GM19023 (cell line): ENCODE results near the gene BTG4.

ENCODE experiments used
- ATAC-seq: cut with Tn5 transposase; IDR thresholded peaks from one replicate; pipeline ENCODE4 v1.9.1; 2021; ENCODE audit warnings: mild to moderate bottlenecking, moderate library complexity; ENCODE audit not compliant: unreplicated experiment

The BTG4 gene

DNA sequence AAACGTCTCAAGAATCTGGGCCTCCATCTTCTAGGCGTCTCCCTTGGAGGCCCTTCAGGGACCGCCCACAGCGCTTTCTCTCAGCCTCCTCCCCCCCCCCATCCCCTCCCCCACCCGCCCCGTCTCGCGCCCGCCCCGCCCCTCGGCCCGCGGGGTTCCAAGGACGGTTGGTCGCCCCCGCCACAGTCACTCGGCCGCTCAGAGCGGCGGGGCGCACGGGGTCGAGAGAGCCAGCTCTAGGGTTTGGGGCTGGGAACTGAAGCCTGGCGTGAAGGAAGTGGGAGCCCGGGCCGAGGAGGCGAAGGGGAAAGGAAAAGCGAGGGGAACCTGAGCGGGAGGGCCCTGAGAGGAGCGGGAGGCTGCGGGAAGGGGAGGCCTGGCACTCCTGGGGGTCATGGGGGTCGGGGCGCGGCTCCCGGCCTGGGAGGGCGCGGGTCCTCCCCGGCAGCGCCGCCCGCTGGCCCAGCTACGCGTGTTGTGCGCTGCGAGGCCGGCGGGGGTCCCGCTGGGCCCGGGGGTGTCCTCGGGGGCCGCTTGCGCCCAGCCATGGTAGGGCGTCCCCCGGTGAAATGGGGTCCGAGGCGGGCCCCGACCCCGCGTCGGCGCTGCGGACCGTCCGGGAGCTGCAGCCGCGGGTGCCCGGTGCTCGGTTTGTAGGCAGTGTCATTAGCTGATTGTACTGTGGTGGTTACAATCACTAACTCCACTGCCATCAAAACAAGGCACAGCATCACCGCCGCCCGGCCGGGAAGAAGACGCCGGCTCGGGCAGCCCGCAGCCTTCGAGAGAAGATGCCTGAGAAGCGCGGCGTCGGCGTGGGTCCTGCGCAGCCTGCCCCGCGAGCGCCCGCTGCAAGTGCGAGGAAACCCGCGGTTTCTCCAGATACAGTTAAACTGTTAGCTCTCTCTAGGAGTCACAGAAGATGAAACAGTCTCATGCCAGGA lies at the start of gene BTG4:
TSS of gene BTG4 (minus strand) at position 91 of the 944 bp plus-strand sequence. CDS start 13,610 bp downstream, outside the sequence.
- ATAC-seq, result peak; percentile 45

GRCh38 chr11:111561791-111562325 lies 49.7 kb upstream of the BTG4 start:
- ATAC-seq, result no peak

GRCh38 chr11:111561306-111561705 lies 49.1 kb upstream of the BTG4 start:
- ATAC-seq, result no peak

DNA sequence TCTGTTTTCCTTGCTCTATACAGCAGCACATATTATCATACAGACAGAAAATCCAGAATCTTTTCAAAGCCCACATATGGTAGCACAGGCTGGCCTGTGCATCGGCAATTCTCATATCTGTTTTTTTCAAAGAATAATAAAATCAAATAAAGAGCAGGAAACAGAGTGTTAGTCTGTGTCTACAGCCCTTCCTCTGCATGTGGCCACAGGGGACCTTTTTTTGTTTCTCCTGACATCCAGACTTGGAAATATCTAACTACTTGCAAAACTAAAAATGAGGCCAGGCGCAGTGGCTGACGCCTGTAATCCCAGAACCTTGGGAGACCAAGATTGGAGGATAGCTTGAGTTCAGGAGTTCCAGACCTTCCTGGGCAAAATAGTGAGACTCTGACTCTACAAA lies 48.6 kb upstream of the BTG4 start:
- ATAC-seq, result no peak

GRCh38 chr11:111559800-111560464 lies 47.7 kb upstream of the BTG4 start:
- ATAC-seq, result no peak

GRCh38 chr11:111557425-111558111 lies 45.4 kb upstream of the BTG4 start:
- ATAC-seq, result no peak

GRCh38 chr11:111555255-111555654 lies 43.1 kb upstream of the BTG4 start:
- no peak for ATAC-seq

DNA sequence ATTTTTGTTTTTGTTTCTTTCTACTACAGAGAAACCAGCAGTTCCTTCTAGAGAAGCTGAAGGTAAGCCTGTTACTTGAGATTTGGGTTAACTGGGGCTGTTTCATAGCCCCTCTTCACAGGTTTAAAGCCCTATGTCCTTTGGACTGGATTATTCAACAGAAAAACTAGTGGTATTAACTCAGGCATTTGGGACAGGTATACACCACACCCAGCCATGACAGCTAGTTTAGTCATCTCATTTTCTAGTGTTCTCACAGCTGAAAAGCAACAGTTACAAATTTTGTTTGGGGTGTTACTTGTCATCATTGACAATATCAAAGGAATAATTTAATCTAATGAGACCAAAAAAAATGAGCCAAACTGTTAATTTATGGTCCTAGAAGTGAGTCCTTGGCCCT lies 42.3 kb upstream of the BTG4 start:
- ATAC-seq, result no peak

DNA sequence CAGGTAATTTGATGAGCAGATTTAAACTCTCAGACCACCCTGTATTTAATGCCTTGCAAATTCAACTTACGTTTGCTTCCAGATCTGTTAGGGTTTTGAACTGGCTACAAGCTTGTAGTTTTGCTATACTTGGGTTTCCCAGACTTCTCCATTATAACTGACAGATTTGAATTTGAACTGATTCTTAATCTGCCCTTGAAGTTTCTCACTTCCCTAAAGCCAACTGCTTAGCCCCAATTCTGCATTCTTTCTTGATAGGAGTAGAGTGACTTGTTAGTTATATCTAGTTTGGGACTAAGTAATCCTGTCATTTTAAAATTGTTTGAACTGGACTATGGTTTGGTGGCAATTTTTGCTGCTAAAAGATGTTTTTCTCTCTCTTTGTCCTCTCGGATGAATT lies 38.1 kb upstream of the BTG4 start:
- no peak for ATAC-seq

DNA sequence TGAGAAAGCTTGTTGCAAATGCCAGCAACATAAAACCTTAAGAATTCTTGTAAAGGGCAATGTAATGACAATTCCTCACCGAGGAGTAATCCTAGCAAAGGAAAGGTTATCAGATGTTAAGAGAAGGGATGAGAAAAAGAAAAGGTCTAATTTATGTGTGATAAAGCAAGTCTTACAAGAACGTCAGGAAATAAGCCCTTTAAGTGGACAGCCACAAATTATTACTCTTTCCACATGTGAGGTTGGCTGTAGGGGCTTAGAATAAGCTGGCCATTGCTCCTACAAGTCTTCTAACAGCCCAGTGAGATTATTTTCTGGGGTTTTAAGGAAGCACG lies 37.6 kb upstream of the BTG4 start:
- ATAC-seq, result no peak

- ATAC-seq, result no peak
Observed at GRCh38 chr11:111549196-111549868, 37.1 kb upstream of the BTG4 start.

DNA sequence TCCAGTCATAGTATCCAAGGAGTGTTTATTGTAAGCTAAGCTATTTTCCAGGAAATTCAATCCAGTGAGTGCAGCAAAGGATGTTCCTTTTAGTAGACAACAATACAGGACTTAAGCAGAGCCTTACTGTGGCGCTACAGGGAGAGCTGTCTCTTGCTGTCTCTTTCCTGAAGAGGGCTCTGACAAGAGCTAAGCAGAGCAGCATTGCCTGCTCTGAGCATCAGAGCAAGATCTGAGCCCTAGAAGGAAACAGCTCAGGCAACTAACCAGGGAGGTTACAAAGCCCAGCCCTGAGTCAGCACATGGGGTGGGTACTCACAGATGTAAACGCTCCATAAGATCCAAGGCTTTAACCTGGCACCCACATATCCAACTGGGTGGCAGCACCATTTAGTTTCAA lies 36.3 kb upstream of the BTG4 start:
- ATAC-seq, result no peak

DNA sequence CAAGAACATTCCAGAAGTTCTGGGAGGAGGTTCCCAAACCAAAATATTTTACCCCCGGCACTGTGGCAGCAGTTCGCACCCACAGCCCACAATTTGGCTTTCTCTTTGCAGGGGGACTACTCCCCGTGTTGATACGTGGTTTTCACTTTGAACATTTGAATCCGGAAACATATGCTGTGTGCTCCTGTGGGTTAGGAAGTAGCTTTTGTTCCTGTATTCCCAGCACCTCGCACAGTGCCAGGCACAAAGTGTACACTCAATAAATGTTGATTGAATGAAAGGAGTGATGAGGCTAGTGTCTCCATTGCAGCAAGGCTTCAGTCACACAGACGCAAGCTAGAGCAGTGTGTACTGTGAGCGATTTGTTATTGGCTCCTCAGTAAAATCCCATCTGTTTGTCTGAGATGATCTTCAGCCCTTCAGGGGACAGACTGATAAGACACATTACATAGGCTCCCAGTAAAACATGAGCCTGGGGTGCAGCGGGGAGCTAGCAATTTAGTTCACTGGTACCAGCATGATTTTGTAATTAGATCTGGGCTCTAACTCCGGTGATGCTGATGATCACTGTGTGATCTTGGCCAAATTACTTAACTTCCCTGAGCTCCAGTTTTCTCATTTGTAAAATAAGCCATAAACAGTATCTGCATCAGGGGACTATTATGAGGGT lies 30.6 kb upstream of the BTG4 start:
- ATAC-seq, result no peak

DNA sequence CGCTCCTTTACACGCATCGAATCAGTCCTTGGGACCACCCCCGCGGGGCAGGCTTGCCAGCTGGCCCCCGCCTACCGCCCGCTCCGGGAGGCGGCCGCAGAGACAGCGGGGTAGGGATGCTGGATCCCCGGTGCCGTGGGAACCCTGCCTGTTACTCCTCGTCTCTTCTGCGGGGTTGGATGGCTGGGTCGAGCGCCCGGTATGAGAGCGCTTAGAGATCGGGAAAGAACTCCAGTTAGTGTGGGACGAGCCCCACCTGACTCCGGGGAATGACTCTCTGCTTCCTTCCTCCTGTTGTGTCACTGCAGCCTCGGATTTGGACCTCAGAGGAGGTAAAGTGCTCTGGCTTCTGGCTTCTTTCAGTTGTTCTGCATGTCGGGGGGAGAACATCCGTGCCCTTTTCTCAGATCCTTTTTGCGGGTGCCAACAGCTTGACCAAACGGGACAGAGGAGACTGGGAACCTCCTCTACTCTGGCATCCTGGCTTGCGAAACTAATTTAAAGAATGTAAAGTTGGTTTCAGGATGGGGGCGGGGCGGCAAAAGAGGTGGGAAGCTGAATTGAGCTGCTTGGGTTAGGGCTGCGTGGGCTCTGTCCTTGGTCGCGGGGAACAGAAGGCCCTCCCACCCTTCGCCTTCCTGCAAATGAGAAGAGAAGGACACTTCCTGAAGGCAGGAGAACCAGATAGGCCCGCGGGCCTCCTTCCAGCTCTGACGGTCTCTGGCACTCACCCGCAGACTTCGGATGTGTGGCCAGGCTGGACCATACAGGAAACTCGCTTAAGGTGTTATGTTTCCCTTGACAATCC lies 29.3 kb upstream of the BTG4 start:
- no peak for ATAC-seq

GRCh38 chr11:111540937-111541253 lies 28.7 kb upstream of the BTG4 start:
- ATAC-seq, result no peak

- no peak for ATAC-seq
Observed at GRCh38 chr11:111540114-111540936, 28.1 kb upstream of the BTG4 start, which contains the start of gene LAYN. Gene LAYN, plus strand, starts transcription at chr11:111540720. Its CDS starts 124 bp downstream, at chr11:111540844.

DNA sequence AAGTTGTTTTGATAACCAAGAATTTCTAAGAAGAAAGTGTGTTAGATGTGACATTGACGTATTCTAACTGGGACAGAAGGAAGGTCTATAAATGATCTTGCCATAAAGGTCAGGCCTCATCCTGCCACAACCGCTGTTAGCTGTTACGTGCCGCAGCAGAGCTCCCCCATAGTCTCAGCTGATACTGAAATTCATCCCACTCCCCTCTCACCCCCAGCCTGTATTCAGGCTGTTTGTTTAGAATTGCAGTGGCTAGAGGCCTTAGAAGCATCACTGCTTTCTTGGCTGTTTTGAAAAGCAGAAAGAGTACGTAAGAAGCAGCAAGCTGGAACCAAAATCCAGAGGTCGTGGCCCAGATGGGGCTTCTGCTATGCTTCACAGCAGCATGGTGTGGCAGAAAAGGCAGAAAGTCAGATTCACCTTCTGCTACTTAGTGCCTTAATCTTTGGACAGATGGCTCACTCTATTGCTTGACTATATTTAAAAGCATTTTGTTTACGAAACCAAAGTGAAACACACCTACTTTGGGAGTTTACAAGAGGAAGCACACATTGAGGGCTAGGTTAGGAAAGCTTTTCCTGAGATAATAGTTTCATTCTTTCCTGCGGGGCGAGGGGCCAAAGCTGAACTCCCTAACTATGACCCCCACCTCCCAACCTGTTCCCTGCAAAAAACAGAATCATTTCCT lies 27.4 kb upstream of the BTG4 start:
- ATAC-seq, result no peak
